PC-3 (cell line): ENCODE data around the gene BFAR. TPM values are rescaled to one million over a fixed set of nuclear protein-coding genes. Genes with fewer than 3 reads are reported as not detected.
"Not testable (repeated sequence)": the region's sequence is repeated elsewhere in the genome, so short reads cannot be mapped to it uniquely, and the experiment has no call there.

Experiments used
- ATAC-seq: fragments of 200-7000 bp; cut with Tn5 transposase; 2 replicates; pipeline ENCODE4 v1.9.1; 2020; ENCODE audit warnings: mild to moderate bottlenecking, moderate library complexity
- BruUV-seq: library from RNA; stranded (reverse); fragments of 400-500 nt; replicated peaks from 2 replicates; lab custom pipeline; 2021; lab: Mats Ljungman, UMichigan
- CTCF ChIA-PET: fragments of 300-600 bp; sonication (Branson Sonifier 250); formaldehyde crosslinking; loops from one replicate; lab custom pipeline; 2022; ENCODE audit warnings: antibody characterized with exemption; lab: Charles Lee
- POLR2A ChIA-PET: fragments of 300-600 bp; sonication (Branson Sonifier 250); formaldehyde crosslinking; loops from one replicate; lab custom pipeline; 2022; ENCODE audit warnings: antibody characterized with exemption; ENCODE audit not compliant: unreplicated experiment; lab: Charles Lee
- DNase-seq: peaks from one replicate; pipeline ENCODE4 v3.0.0-alpha.2; 2015
- H2AFZ ChIP-seq: fragments of 300-600 bp; sonication (generic); 2 replicates; pipeline ENCODE4 v1.6.0; 2016; ENCODE audit warnings: antibody characterized with exemption, low read length
- H3F3A ChIP-seq: fragments of 300-600 bp; sonication (generic); one replicate; pipeline ENCODE4 v1.6.0; 2017; ENCODE audit warnings: antibody characterized with exemption, low read length, control low read depth, mild to moderate bottlenecking; ENCODE audit not compliant: unreplicated experiment
- H3K27ac ChIP-seq: fragments of 300-600 bp; sonication (generic); 2 replicates; pipeline ENCODE4 v1.5.1; 2016; ENCODE audit warnings: mild to moderate bottlenecking, low read length
- H3K27me3 ChIP-seq: fragments of 300-600 bp; sonication (generic); 2 replicates; pipeline ENCODE4 v1.6.1; 2016; ENCODE audit warnings: low read length, mixed read lengths
- H3K36me3 ChIP-seq: fragments of 300-600 bp; sonication (generic); 2 replicates; pipeline ENCODE4 v1.6.1; 2016; ENCODE audit warnings: low read depth, mixed run types, low read length, mixed read lengths
- H3K4me1 ChIP-seq: fragments of 300-600 bp; sonication (generic); 2 replicates; pipeline ENCODE4 v1.5.1; 2016; ENCODE audit warnings: low read length; ENCODE audit not compliant: insufficient read depth
- H3K4me2 ChIP-seq: fragments of 300-600 bp; sonication (generic); 2 replicates; pipeline ENCODE4 v1.6.0; 2016; ENCODE audit warnings: low read length
- H3K4me3 ChIP-seq: fragments of 300-600 bp; sonication (generic); 2 replicates; pipeline ENCODE4 v1.5.1; 2016; ENCODE audit warnings: mild to moderate bottlenecking, low read length, mixed read lengths
- H3K79me2 ChIP-seq: fragments of 300-600 bp; sonication (generic); 2 replicates; pipeline ENCODE4 v1.6.1; 2017; ENCODE audit warnings: low read length, mixed read lengths
- H3K9ac ChIP-seq: fragments of 300-600 bp; sonication (generic); 2 replicates; pipeline ENCODE4 v1.6.0; 2016; ENCODE audit warnings: mild to moderate bottlenecking, low read length
- H3K9me2 ChIP-seq: fragments of 300-600 bp; sonication (generic); replicated peaks from 2 replicates; pipeline ENCODE4 v1.6.1; 2016; ENCODE audit warnings: mixed run types, low read length, mixed read lengths
- H3K9me3 ChIP-seq: fragments of 300-600 bp; sonication (generic); 2 replicates; pipeline ENCODE4 v1.6.1; 2016; ENCODE audit warnings: low read length, mixed read lengths
- H4K20me1 ChIP-seq: fragments of 300-600 bp; sonication (generic); 2 replicates; pipeline ENCODE4 v1.6.1; 2016; ENCODE audit warnings: low read length, mixed read lengths
- EZH2 ChIP-seq: fragments of 300-600 bp; sonication (generic); IDR thresholded peaks from one replicate; pipeline ENCODE4 v1.6.1; 2017; ENCODE audit warnings: antibody characterized with exemption, mild to moderate bottlenecking, low read length; ENCODE audit not compliant: unreplicated experiment
- EZH2phosphoT487 ChIP-seq: fragments of 300-600 bp; sonication (generic); IDR thresholded peaks from 2 replicates; pipeline ENCODE4 v1.6.1; 2018; ENCODE audit warnings: mild to moderate bottlenecking, antibody characterized with exemption, low read length, borderline replicate concordance
- intact Hi-C: fragments of 100-400 bp; cut with micrococcal nuclease; formaldehyde crosslinking; loops from 2 replicates; pipeline ENCODE4 v1.9.0; 2023
- total RNA-seq: library from RNA; depleted of rRNA; stranded (reverse); fragments of >200 nt; gene quantifications from 2 replicates; pipeline ENCODE4 v1.2.3, GENCODE V29; 2014
- TF ChIP-seq, protein P1 (sequence below): fragments of 300-600 bp; sonication (generic); conservative IDR thresholded peaks from 2 replicates; pipeline ENCODE4 v1.5.1; 2017; ENCODE audit warnings: antibody characterized with exemption, low read depth, mild to moderate bottlenecking, low read length

Gene BFAR
- total RNA-seq, 1 experiment from 2014 or later: 26.9 TPM

GRCh38 chr16:14629919-14630619 lies 2.7 kb upstream of the BFAR start, which contains the start of gene PARN:
Gene PARN (minus strand): TSS chr16:14630260. CDS start chr16:14630125, 135 bp downstream.
- peaks cover 50% of the 10 kb centered on the region for H3K79me2 ChIP-seq
- POLR2A ChIA-PET: no interaction called here
- CTCF ChIA-PET: no interaction called here
- H3K4me1 ChIP-seq: peaks cover 25% of the 10 kb centered on the region
- DNase-seq: peak; percentile 93
- H3K36me3 ChIP-seq: peaks cover 6% of the 10 kb centered on the region
- intact Hi-C loops: no loop called here
- H3F3A ChIP-seq: peaks cover 4% of the 10 kb centered on the region
- H3K27me3 ChIP-seq: no peaks in the 10 kb centered on the region
- peaks cover 9% of the 10 kb centered on the region; the same call in 1 of the 2 replicates for H4K20me1 ChIP-seq
- peak within 1 kb of the TSS; percentile 95 for H3K9ac ChIP-seq
- peak within 1 kb of the TSS; percentile 68 for H3K27ac ChIP-seq
- TF ChIP-seq EZH2phosphoT487: no peak
- TF ChIP-seq, protein P1, sequence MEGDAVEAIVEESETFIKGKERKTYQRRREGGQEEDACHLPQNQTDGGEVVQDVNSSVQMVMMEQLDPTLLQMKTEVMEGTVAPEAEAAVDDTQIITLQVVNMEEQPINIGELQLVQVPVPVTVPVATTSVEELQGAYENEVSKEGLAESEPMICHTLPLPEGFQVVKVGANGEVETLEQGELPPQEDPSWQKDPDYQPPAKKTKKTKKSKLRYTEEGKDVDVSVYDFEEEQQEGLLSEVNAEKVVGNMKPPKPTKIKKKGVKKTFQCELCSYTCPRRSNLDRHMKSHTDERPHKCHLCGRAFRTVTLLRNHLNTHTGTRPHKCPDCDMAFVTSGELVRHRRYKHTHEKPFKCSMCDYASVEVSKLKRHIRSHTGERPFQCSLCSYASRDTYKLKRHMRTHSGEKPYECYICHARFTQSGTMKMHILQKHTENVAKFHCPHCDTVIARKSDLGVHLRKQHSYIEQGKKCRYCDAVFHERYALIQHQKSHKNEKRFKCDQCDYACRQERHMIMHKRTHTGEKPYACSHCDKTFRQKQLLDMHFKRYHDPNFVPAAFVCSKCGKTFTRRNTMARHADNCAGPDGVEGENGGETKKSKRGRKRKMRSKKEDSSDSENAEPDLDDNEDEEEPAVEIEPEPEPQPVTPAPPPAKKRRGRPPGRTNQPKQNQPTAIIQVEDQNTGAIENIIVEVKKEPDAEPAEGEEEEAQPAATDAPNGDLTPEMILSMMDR: no peak
- no peak for TF ChIP-seq EZH2
- H3K9me3 ChIP-seq: no peaks in the 10 kb centered on the region
- H3K4me3 ChIP-seq: peak within 1 kb of the TSS; percentile 84
- peak within 1 kb of the TSS; percentile 84 for H2AFZ ChIP-seq
- H3K9me2 ChIP-seq: no peaks in the 10 kb centered on the region
- no TSS peak for BruUV-seq
- peak within 1 kb of the TSS; percentile 81 for H3K4me2 ChIP-seq
- ATAC-seq: peak; percentile 63

DNA sequence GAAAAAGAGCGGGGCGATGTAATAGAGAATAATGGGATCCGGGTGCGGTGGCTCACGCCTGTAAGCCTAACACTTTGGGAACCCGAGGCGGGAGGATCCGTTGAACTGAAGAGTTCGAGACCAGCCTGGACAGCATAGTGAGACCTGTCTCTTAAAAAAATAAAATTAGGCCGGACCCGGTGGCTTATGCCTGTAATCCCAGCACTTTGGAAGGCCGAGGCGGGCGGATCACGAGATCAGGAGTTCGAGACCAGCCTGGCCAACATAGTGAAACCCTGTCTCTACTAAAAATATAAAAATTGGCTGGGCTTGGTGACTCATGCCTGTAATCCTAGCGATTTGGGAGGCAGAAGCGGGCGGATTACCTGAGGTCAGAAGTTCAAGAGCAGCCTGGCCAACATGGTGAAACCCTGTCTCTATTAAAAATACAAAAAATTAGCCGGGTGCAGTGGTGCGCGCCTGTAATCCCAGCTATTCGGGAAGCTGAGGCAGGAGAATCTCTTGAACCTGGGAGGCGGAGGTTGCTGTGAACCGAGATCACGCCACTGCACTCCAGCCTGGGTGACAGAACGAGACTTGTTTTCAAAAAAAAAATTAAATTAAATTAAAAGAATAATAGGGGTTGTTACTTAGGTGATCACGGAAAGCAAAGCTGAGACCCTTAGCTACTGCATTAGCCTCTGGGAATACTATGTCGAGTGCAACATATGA lies 2.0 kb upstream of the BFAR start:
- CTCF ChIA-PET: not testable (repeated sequence)

DNA sequence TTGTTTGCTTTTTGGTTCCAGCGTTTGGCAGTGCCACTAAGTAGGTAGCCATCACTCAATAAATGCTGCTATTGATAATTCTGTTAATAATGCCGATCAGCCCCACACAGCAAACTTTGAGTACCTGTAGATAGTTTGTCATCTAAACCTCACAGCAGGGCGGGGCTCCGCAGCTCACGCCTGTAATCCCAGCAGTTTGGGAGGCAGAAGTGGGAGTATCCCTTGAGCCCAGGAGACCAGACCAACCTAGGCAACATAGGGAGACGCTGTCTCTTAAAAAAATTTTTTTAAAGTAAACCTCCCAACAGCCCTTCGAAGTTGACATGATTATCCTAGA lies 1.6 kb downstream of the BFAR start:
- Histone ChIP-seq H3F3A (peaks cover 4% of the 10 kb centered on the region), H3K4me2 (peak overlapping the region; percentile 84), H3K4me3 (peak overlapping the region; percentile 80), H3K27me3 (no peaks in the 10 kb centered on the region), H3K9me3 (no peaks in the 10 kb centered on the region), H3K27ac (no peak overlapping the region), H3K9ac (no peak overlapping the region), H3K4me1 (peaks cover 18% of the 10 kb centered on the region), H4K20me1 (peaks cover 12% of the 10 kb centered on the region; the same call in 1 of the 2 replicates), H3K36me3 (peaks cover 5% of the 10 kb centered on the region; the same call in 1 of the 2 replicates), H3K9me2 (no peaks in the 10 kb centered on the region), H3K79me2 (peaks cover 69% of the 10 kb centered on the region), H2AFZ (peak overlapping the region; percentile 86)
- no TSS peak for BruUV-seq
- ChIA-PET POLR2A (interaction anchor here (0.6 kb wide), 1 partner anchor 48 kb away, joined by 4 read pairs; no protein-coding TSS in a partner anchor), CTCF (no interaction called here)
- intact Hi-C loops: no loop called here
- TF ChIP-seq EZH2phosphoT487 (no peak), EZH2 (no peak)
- TF ChIP-seq, protein P1: no peak
- ATAC-seq (no peak), DNase-seq (no peak)

More for the DNA sequence above, 2.0 kb upstream of the BFAR start:
- H3K9me2 ChIP-seq, H3K36me3 ChIP-seq, intact Hi-C loops, BruUV-seq, DNase-seq, H3K9me3 ChIP-seq, H3K27me3 ChIP-seq, ATAC-seq, H3F3A ChIP-seq, POLR2A ChIA-PET: not testable (repeated sequence)
- peaks cover 25% of the 10 kb centered on the region for H3K4me1 ChIP-seq
- H3K79me2 ChIP-seq: peaks cover 57% of the 10 kb centered on the region
- peak overlapping the region; percentile 84; the same call in 1 of the 2 replicates for H3K4me3 ChIP-seq
- H3K27ac ChIP-seq: peak overlapping the region; percentile 68
- peak overlapping the region; percentile 95 for H3K9ac ChIP-seq
- H2AFZ ChIP-seq: peak overlapping the region; percentile 84
- peaks cover 12% of the 10 kb centered on the region; the same call in 1 of the 2 replicates for H4K20me1 ChIP-seq
- peak overlapping the region; percentile 81 for H3K4me2 ChIP-seq
